Fibroblast of lung (primary cell): Measurements from ENCODE around the gene NUDT14.

Experiments used
- EZH2 ChIP-seq: IDR thresholded peaks from 2 replicates; pipeline ENCODE4 v1.5.1; 2012; ENCODE audit warnings: low read length, control low read depth, mild to moderate bottlenecking; ENCODE audit errors: missing control alignments
- TF ChIP-seq, protein P1 (sequence below), 2 donors: IDR thresholded peaks in 1 of 2; conservative IDR thresholded peaks in 1 of 2; 1 replicate in 1 of 2; 2 replicates in 1 of 2; pipeline ENCODE4 v1.5.1; 2011 to 2012; ENCODE audit warnings: low read length in 2 of 2, control low read depth in 1 of 2, inconsistent platforms in 1 of 2, low read depth in 1 of 2, mild to moderate bottlenecking in 1 of 2

DNA sequence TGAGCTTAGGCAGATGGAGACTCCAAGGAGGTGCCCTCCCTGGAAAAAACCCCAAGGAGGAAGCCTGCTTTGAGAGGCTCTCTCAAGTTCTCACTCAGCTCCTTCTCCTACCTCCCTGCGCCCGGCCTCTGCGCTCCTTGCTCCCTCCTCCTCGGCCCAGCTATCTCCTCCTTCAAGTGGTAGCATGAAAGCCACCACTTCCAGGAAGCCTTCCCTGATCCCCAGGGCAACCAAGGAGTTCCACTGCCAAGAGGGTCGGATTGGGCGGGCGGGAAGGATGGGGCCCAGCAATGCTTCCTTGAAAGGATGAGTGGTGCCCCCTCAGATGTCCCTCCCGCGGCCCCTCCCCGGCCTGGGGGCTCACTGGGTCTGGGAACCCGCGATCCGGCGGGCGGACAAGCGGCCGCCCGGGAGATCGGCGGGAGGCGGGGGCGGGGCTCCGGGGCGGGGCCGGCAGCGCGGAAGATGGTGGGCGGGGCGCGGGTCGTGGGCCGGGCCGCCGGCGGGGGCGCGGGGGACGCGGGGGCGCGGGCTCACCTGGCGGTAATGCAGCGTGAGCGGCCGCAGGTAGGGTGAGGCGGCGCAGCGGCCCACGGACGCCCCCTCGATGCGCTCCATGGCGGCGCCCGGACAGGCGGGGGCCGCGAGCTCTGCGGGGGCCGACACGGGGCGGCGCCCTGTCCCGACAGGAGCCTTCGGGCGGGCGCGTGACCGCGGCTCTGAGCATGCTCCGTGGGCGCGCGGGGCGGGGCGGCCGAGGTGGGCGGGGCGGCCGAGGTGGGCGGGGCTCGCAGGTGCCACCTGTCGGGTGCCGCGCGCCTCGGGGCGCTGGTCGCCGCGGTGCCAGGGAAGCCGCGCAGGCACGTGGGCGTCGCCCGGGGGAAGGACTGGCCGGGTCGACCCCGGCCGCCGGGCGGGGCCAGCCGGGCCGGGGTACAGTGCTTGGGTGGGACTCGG, at the start of gene NUDT14:
- TF ChIP-seq, protein P1, sequence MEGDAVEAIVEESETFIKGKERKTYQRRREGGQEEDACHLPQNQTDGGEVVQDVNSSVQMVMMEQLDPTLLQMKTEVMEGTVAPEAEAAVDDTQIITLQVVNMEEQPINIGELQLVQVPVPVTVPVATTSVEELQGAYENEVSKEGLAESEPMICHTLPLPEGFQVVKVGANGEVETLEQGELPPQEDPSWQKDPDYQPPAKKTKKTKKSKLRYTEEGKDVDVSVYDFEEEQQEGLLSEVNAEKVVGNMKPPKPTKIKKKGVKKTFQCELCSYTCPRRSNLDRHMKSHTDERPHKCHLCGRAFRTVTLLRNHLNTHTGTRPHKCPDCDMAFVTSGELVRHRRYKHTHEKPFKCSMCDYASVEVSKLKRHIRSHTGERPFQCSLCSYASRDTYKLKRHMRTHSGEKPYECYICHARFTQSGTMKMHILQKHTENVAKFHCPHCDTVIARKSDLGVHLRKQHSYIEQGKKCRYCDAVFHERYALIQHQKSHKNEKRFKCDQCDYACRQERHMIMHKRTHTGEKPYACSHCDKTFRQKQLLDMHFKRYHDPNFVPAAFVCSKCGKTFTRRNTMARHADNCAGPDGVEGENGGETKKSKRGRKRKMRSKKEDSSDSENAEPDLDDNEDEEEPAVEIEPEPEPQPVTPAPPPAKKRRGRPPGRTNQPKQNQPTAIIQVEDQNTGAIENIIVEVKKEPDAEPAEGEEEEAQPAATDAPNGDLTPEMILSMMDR (conservative IDR thresholded peaks at IDR 0.05 in 1 of 2, IDR thresholded peaks at IDR 0.05 in 1 of 2; ENCODE audit: low read depth in 1 of 2, low read length in 2 of 2), result no peak
- TF ChIP-seq EZH2, result no peak
